Sigmoid colon (tissue), 7 donors: ENCODE results near the gene PERM1. TPM values are rescaled to one million over a fixed set of nuclear protein-coding genes. Genes with fewer than 3 reads are reported as not detected.
"Not testable (repeated sequence)": the region's sequence is repeated elsewhere in the genome, so short reads cannot be mapped to it uniquely, and the experiment has no call there.

Experiments
- DNase-seq: peaks from one replicate; pipeline ENCODE4 v3.0.0-alpha.2; 2019
- H3K27ac ChIP-seq, 4 donors: fragments of 200-600 bp; sonication (generic); one replicate each; pipeline ENCODE4 v1.5.1; 2016 to 2019; ENCODE audit warnings: mild to moderate bottlenecking in 1 of 4
- H3K27me3 ChIP-seq, 3 donors: fragments of 200-600 bp; sonication (generic); one replicate each; pipeline ENCODE4 v1.5.1; 2019; ENCODE audit warnings: mild to moderate bottlenecking in 1 of 3
- H3K36me3 ChIP-seq, 4 donors: fragments of 200-600 bp; sonication (generic); one replicate each; pipeline ENCODE4 v1.5.1; 2016 to 2019
- H3K4me1 ChIP-seq, 4 donors: fragments of 200-600 bp; sonication (generic); one replicate each; pipeline ENCODE4 v1.5.1; 2017 to 2019
- H3K4me3 ChIP-seq, 4 donors: fragments of 200-600 bp; sonication (generic); one replicate each; pipeline ENCODE4 v1.5.1; 2017 to 2019; ENCODE audit warnings: mild to moderate bottlenecking in 2 of 4, moderate library complexity in 1 of 4
- H3K9me3 ChIP-seq, 4 donors: fragments of 200-600 bp in 3 of 4; sonication (generic) in 3 of 4; one replicate each; pipeline versions ENCODE4 v1.5.1 to v1.6.1; 2013 to 2019
- EP300 ChIP-seq, 4 donors: sonication (generic); formaldehyde crosslinking; IDR thresholded peaks; one replicate each; pipeline ENCODE4 v1.6.1; 2017; ENCODE audit warnings: antibody characterized with exemption in 4 of 4
- POLR2A ChIP-seq, 2 donors: fragments of 450-650 bp; IDR thresholded peaks; one replicate each; pipeline ENCODE4 v1.6.1; 2016; ENCODE audit warnings: antibody characterized with exemption in 2 of 2, mild to moderate bottlenecking in 2 of 2, moderate library complexity in 2 of 2
- POLR2AphosphoS5 ChIP-seq, 4 donors: sonication (generic); formaldehyde crosslinking; IDR thresholded peaks; one replicate each; pipeline ENCODE4 v1.6.1; 2017; ENCODE audit warnings: antibody characterized with exemption in 4 of 4
- WGBS, 2 donors: extraction: QIAGEN DNeasy Blood & Tissue Kit; methylation state at CpG; one replicate each; pipeline ENCODE4 v1.1.7; 2013; 5-methylcytosine and 5-hydroxymethylcytosine counted together
- intact Hi-C: fragments of 100-400 bp; cut with DNase I; formaldehyde crosslinking; loops from one replicate; pipeline ENCODE4 v1.15.1; 2023
- polyA plus RNA-seq, 3 donors: library from polyadenylated mRNA; stranded (reverse); fragments of 200-250 nt; gene quantifications; one replicate each; pipeline ENCODE4 v1.2.3, GENCODE V29; 2013
- total RNA-seq, 4 donors: library from RNA; depleted of rRNA; stranded (reverse); fragments of >200 nt; gene quantifications; one replicate each; pipeline ENCODE4 v1.1.0, GENCODE V29; 2016
- TF ChIP-seq, protein P1 (sequence below), 4 experiments: fragments of 450-650 bp in 3 of 4; fragments of 200-600 bp in 1 of 4; IDR thresholded peaks; one replicate each; pipeline ENCODE4 v1.5.1; 2016 to 2019; ENCODE audit warnings: antibody characterized with exemption in 4 of 4, mild to moderate bottlenecking in 3 of 4, moderate library complexity in 2 of 4
- donor health status: healthy with polysubstance abuse.
- donor health status: Bipolar disorder and iron deficiency.
- donor health status: healthy.

The PERM1 gene
- total and polyA plus RNA-seq, 7 donors: under 0.01 to 0.69 (median 0.16) TPM; not detected in 4

DNA sequence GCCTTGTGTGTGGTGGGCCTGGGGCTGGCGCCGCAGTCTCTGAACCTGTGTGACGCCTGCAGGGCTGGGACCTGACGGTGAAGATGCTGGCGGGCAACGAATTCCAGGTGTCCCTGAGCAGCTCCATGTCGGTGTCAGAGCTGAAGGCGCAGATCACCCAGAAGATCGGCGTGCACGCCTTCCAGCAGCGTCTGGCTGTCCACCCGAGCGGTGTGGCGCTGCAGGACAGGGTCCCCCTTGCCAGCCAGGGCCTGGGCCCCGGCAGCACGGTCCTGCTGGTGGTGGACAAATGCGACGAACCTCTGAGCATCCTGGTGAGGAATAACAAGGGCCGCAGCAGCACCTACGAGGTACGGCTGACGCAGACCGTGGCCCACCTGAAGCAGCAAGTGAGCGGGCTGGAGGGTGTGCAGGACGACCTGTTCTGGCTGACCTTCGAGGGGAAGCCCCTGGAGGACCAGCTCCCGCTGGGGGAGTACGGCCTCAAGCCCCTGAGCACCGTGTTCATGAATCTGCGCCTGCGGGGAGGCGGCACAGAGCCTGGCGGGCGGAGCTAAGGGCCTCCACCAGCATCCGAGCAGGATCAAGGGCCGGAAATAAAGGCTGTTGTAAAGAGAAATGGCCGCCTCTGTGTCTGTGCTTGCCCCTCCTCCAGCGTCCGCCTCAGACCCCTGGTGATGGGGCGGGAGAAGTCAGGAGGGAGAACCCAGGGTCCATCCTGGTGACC lies 32.2 kb upstream of the PERM1 start:
- Histone ChIP-seq H3K36me3 (no peaks in the 10 kb centered on the region), H3K4me3 (peak overlapping the region; percentile 54 to 70 (median 60)), H3K4me1 (peaks cover 0 to 26% (median 22%) of the 10 kb centered on the region in 4 donors), H3K27me3 (no peaks in the 10 kb centered on the region), H3K27ac (peak overlapping the region; percentile 87 to 95 (median 92)), H3K9me3 (no peaks in the 10 kb centered on the region)
- DNase-seq: peak; percentile 77
- WGBS, 2 donors: 68 to 73% methylated on average over 41 of the region's 41 CpGs
- TF ChIP-seq POLR2A (IDR thresholded peaks at IDR 0.05) (no peak), POLR2AphosphoS5 (IDR thresholded peaks at IDR 0.05) (no peak), EP300 (IDR thresholded peaks at IDR 0.05) (no peak)
- TF ChIP-seq, protein P1, sequence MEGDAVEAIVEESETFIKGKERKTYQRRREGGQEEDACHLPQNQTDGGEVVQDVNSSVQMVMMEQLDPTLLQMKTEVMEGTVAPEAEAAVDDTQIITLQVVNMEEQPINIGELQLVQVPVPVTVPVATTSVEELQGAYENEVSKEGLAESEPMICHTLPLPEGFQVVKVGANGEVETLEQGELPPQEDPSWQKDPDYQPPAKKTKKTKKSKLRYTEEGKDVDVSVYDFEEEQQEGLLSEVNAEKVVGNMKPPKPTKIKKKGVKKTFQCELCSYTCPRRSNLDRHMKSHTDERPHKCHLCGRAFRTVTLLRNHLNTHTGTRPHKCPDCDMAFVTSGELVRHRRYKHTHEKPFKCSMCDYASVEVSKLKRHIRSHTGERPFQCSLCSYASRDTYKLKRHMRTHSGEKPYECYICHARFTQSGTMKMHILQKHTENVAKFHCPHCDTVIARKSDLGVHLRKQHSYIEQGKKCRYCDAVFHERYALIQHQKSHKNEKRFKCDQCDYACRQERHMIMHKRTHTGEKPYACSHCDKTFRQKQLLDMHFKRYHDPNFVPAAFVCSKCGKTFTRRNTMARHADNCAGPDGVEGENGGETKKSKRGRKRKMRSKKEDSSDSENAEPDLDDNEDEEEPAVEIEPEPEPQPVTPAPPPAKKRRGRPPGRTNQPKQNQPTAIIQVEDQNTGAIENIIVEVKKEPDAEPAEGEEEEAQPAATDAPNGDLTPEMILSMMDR (IDR thresholded peaks at IDR 0.05): no peak
- intact Hi-C loops: no loop called here

DNA sequence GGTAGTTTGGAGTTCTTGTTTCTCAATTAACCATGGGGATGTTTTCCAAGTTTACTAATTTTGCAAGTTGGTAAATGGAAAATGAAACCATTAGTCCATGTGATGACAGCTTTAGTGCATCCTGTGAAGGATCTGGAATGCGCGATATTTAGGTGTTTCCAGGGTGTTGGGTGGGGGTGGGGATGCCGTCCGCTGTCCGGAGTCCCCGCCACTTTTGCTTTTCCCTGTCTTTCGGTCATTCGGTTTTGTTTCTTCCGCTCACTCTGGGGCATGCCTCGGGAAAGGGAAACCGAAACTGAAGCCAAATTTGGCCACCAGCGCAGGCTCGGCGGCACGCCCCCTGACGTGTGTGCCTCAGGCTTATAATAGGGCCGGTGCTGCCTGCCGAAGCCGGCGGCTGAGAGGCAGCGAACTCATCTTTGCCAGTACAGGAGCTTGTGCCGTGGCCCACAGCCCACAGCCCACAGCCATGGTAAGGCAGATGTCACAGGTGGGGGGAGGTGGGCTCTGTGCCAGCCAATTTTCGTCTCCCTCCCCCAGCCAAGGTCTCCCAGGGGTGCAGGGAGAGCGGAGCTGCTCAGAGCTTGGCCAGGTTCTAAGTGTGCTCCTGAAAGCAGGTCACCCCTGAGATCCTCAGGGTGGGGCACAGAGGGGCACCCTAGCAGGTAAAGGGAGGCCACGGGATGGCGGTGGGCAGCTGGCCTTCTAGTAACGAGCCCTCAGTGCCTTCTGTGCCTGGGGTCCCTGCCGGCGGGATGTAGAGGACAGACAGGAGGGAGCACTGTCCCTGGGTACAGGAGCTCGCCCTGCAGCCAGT lies 31.4 kb upstream of the PERM1 start, which contains the start of gene ISG15:
ISG15 (plus strand) TSS at position 393 of the 817 bp plus-strand sequence; CDS start at position 470, 77 bp downstream.
- Histone ChIP-seq H3K4me3 (peak within 1 kb of the TSS; percentile 54 to 70 (median 60)), H3K36me3 (no peaks in the 10 kb centered on the region), H3K4me1 (peaks cover 0 to 23% (median 19%) of the 10 kb centered on the region in 4 donors), H3K27me3 (no peaks in the 10 kb centered on the region), H3K9me3 (no peaks in the 10 kb centered on the region), H3K27ac (peak within 1 kb of the TSS; percentile 87 to 95 (median 92))
- TF ChIP-seq EP300 (IDR thresholded peaks at IDR 0.05) (peak in 1 of 4 donors; percentile 56), POLR2A (IDR thresholded peaks at IDR 0.05) (peak; percentile 51 to 66), POLR2AphosphoS5 (IDR thresholded peaks at IDR 0.05) (peak; percentile 85 to 99 (median 90))
- TF ChIP-seq, protein P1 (IDR thresholded peaks at IDR 0.05): no peak
- 2 to 6% methylated on average over 30 of the region's 30 CpGs for WGBS, 2 donors
- intact Hi-C loops: no loop called here
- peak; percentile 96 for DNase-seq

DNA sequence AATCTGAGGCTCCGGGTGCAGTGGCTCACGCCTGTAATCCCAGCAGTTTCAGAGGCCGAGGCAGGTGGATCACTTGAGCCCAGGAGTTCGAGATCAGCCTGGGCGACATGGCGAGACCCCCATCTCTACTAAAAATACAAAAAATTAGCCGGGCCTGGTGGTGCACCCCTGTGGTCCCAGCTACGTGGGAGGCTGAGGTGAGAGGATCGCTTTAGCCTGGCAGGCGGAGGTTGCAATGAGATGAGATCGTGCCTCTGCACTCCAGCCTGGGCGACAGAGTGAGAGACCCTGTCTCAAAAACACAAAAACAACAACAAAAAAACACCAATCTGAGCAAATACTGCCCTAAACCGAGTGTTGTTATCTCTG lies 30.8 kb upstream of the PERM1 start:
- H3K36me3 ChIP-seq, H3K9me3 ChIP-seq, DNase-seq, intact Hi-C loops, H3K27me3 ChIP-seq: not testable (repeated sequence)
- Histone ChIP-seq H3K27ac (peak overlapping the region; percentile 87 to 95 (median 92)), H3K4me1 (peaks cover 0 to 23% (median 19%) of the 10 kb centered on the region in 4 donors), H3K4me3 (peak overlapping the region; percentile 54 to 70 (median 60))
- 46 to 67% methylated on average over 13 of the region's 13 CpGs for WGBS, 2 donors

DNA sequence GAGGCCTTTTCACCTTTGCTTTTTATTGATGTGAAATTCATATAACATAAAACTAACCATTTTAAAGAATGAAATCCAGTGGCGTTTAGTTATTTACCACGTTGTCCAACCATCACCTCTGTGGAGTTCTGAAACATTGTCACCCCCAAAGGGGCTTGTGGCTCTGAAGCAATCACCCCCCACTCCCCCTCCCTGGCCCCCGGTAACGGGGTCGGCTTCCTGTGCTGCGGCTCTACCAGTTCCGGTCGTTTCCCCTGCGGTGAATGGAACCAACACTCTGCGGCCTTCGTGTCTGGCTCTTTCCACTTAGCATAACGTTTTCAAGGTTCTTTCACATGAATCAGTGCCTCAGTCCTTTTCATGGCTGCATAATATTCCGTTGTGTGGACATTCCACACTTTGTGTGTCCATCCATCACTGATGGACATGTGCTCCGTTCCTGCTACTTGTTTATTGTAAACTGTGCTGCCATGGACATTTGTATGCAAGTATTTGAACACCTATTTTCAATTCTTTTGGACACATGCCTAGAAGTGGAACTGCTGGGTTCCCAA lies 29.6 kb upstream of the PERM1 start:
- Histone ChIP-seq H3K9me3 (no peaks in the 10 kb centered on the region), H3K4me1 (peaks cover 0 to 23% (median 19%) of the 10 kb centered on the region in 4 donors), H3K27ac (no peak overlapping the region), H3K4me3 (no peak overlapping the region), H3K27me3 (no peaks in the 10 kb centered on the region), H3K36me3 (no peaks in the 10 kb centered on the region)
- TF ChIP-seq, protein P1 (IDR thresholded peaks at IDR 0.05): no peak
- no peak for TF ChIP-seq POLR2AphosphoS5 (IDR thresholded peaks at IDR 0.05)
- TF ChIP-seq POLR2A (IDR thresholded peaks at IDR 0.05): no peak
- no peak for TF ChIP-seq EP300 (IDR thresholded peaks at IDR 0.05)
- intact Hi-C loops: no loop called here
- no peak for DNase-seq
- 81 to 82% methylated on average over 14 of the region's 14 CpGs for WGBS, 2 donors

DNA sequence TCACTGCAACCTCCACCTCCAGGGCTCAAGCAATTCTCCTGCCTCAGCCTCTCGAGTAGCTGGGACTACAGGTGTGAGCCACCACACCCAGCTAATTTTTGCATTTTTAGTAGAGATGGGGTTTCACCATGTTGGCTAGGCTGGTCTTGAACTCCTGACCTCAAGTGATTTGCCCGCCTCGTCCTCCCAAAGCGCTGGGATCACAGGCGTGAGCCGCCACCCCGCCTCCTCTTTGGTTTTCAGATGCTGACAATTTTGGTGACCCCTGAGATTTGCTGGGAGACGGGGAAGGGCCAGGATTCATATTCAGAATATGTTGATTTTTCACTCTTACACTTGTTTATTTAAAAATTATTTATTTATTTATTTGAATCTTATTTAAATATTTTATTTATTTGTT lies 28.2 kb upstream of the PERM1 start:
- H3K4me1 ChIP-seq: peaks cover 0 to 33% (median 27%) of the 10 kb centered on the region in 4 donors
- 75 to 89% methylated on average over 8 of the region's 8 CpGs for whole genome bisulfite sequencing, 2 donors
- H3K9me3 ChIP-seq, DNase-seq, H3K27ac ChIP-seq, H3K36me3 ChIP-seq, intact Hi-C loops, H3K4me3 ChIP-seq, H3K27me3 ChIP-seq: not testable (repeated sequence)
